GM18520 (cell line): ENCODE data around the gene CYFIP1.

Experiments used
- ATAC-seq: cut with Tn5 transposase; IDR thresholded peaks from one replicate; pipeline ENCODE4 v1.9.1; 2021; ENCODE audit not compliant: unreplicated experiment

The CYFIP1 gene

DNA sequence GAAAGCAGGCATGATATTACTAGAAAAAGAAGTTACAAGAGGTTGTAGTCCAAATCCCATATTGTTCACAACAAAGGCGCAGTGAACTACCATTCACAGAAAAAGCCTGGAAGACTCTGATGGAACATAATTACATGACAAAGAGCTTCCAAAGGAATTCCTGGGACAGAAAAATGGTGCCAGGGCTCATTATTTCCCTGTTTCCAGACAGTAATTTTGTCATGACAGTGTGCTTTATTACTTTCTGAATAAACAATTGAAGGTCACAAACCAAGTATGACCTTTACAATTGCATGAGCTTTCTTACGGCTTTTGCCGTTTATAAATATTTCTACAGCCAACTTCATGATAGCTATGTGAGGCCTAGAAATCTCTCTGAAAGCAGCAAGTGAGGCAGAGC lies 61.0 kb downstream of the CYFIP1 start:
- no peak for ATAC-seq

DNA sequence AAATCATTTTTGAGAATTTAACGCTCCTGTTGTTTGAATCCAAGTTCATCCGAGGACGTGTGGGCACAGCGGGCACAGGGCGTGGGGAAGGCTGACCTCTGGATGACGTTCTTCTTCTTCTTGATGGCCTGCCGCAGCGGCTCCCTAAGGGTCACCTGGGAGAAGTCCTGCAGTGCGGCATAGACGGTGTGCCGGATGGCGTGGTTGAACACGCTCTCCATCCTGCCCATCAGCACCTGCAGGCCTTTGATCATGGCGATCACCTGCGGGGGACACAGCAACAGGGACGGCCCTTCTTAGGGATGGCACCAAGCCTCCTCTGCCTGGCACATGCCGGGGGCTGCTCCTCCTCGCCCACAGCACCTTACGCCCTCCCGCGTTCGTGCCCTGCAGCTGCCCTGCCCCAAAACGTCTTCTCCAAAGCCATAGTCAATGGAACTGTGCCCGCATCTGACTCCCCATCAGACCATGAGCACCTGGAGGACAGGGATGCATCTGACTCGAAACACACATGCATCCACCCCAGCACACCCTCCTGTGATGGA lies 61.5 kb downstream of the CYFIP1 start:
- no peak for ATAC-seq

DNA sequence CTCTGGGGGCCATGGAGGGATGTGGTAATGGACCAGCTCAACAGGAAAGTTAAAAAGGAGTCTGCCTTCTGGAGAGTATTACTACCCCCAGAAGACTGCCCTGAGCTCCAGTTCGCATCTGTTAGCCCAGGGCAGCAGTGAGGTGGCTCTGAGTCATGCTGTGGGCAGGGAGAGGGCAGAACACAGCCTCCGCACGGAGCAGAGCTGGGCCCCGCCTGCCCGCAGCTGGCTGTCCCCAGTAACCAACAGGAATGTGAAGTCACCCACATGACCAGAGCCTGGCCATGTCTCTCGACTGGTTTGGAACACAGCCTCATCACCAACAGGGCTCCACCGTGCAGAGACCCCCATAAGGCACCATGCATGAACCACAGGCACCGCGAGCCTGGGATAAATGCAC lies 62.1 kb downstream of the CYFIP1 start:
- no peak for ATAC-seq

DNA sequence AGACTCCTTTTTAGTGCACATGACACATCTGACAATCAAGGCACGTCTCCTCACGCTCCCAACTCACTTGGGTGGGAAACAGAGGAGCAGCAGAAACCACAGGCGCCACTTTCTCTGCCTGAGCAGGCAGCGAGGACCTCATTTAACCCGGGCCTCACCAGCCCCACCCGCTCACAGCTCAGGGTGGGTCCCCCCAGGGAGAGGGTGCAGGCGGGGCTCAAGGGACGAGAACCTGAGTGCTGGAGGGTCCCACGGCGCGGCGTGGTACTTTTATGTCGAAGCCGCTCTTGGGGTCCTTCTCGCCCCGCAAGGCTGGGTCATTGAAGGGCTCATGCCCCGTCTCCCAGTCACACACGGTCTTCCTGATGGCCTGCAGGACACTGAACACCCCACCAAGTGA lies 62.6 kb downstream of the CYFIP1 start:
- no peak for ATAC-seq

DNA sequence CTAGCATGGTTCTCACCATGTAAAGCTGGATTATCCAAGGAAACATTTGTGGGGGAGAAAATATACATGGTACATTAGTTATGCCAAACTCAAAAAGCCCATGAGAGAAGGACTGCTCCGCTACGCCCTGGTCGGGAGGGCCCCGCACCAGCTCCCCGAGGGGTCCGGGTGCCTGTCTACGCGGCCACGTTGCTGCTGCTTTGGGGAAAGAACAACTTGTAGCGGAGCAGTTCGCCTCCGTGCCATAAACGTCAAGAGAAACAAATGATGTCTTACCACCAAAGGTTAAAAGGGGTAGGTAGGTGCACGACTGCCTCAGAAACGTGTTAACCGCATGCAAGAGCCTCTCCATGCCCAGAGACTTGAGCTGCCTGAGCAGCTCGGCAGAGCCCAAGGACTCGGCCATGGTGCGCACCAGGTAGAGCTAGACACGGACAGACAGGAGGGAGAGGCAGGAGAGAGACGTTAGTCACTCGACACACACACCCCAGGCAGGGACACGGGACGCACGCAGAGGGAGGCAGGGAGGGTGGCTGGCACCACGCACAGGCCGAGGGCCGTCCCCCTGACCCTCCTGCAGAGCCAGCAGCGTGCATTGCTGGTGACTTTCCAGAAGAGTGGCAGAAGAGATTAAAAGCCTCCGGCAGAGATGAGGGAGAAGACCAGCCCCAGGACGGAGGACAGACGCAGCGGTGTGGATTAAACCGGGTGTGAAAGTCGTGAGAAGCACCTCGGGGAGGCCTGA lies 63.4 kb downstream of the CYFIP1 start:
- ATAC-seq: no peak

DNA sequence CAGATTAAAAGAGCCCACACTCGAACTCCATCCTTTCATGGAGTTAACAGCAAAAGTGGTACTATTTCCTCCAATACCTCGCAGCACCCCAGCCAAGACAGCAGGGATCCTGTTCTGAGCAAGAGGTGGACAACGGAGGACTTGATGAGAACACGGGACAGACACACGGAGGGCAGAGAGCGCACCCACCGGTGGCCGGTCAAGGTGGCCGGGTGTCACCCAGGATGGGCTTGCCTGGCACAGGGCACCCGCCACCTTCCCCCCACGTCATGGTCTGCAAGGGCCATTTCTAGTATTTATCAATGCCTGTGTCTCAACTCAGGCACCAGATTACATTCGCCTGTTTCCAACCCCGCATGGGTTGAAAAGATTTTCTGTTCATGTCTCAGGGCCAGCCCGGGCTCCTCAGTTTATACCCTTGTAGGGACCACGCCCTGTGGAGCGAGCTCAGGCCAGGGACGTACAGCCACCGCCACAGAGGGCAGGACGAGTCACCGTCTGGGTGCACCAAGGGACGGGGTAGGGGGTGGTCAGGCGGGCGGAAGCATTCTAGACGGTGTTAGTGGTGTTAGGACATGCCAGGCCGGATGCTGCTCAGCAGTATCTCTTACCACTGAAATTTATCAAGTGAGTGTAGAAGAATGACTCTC lies 64.2 kb downstream of the CYFIP1 start:
- ATAC-seq: no peak

DNA sequence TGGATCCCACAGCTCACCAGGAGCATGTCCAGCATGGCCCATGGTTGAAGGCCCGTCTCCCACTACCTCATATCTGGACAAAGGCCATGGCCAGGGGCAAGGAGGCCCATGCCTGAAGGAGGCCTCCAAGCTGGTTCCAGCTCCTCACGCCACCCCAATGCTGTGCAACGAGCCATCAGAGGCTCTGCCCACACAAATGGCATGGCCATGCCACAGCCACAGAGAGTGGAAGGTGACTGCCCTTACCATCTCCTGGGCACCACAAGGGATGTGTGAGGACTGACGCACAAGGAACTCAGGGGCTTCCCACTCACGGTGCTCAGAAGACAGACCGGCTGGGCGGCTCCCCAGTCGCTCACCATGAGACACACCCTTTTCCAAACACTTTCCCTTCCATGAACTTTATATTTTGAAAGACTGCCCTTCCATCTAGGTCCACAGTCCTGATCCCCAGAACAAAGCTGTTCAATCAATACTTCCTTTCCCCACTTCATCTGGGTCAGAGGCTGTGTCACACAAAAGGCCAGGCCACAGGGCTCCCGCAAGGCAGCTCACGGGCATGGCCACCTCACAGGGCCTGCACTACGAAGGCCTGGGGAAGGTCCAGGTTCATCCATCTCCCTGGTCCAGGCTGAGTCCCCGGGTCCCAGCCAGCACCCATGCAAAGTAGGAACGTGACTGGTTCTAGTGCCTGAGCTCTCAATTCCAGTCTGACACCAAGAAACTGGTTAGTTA lies 66.4 kb downstream of the CYFIP1 start:
- ATAC-seq: no peak

DNA sequence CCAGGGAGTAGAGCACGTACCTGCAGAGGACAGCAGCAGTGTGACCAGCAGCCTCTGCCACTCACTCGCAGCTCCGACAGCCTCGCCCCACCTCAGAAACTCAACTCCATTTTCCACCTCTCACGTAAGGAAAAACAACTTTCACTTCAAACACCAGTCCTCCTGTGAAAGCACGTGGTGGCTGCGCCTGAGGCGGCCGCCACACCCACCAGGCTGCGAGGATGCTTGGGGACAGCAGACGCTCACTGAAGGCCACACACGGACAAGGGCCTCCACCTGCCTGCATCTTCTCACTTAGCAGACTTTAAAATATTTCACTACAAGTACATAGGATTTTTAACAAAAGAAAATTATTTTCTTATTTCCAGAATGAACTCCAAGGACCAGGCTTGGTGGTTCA lies 67.9 kb downstream of the CYFIP1 start:
- ATAC-seq: no peak

DNA sequence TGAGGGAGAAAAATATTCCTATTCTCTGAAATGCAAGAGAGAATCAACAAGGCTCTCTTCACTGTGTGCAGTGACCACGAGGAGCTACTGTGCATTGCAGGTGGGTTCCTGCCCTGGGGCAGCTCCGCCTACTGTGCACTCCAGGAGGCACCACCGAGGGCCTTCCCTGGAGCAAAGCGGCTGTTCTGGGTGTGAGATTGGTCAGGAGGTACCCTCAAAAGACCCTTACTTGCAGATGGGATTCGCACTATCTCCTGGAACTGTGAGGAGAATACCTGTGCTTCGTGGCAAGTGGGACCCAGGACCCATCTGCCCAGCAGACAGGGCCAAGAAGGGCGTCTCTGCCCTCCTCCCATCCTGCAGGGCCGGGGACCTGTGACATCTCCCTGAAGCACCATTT lies 68.9 kb downstream of the CYFIP1 start:
- ATAC-seq: no peak

DNA sequence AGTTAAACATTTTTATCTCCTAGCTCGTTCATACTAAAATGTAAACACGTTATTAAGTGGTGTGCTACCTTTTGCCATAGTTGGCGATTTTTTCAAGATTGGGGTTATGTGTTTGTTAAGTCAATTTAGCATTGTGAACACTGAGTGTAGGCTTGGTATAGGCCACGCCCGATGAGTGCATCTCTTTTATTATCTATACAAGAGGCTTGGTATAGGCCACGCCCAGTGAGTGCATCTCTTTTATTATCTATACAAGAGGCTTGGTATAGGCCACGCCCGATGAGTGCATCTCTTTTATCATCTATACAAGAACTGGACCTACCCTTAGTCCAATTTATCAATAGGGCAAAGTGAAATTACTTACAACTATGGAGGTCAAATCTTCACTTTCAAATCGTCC lies 71.3 kb downstream of the CYFIP1 start:
- no peak for ATAC-seq

DNA sequence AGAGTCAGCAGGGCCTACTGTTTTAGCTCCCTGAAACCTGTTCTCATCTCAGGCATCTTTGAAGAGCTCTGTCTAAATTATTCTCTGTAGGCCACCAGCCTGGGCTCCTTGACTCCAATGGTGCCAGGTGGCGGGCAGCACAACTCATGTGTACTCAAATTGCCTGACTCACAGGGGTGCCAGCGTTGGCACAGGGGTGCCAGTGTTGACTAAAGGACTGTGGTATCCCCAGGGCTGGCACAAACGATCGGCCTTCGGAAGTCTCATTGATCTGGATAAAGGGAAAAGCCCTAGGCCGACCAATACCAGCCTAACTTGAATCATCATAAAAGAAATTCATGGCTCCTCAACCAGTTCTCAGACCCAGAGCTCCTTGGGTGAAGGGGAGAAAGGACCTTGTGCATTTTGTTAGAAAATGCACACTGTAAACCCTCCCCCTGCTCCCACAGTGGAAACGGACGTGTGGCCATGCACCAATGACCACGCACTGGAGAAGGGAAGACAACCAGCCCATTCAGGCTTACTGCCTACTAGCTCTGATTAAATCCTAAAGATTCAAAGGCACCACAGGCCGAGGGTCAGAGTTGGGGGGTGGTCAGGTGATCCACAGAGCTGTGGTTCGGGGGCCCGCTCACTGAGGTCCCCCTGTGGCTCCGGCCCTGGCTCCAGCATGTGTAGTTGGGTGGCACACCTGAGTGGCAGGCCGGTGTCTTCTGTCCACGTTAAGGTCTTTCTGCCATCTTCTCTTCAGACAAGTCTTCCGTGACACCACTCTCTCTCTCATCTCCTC lies 72.8 kb downstream of the CYFIP1 start:
- ATAC-seq: no peak

DNA sequence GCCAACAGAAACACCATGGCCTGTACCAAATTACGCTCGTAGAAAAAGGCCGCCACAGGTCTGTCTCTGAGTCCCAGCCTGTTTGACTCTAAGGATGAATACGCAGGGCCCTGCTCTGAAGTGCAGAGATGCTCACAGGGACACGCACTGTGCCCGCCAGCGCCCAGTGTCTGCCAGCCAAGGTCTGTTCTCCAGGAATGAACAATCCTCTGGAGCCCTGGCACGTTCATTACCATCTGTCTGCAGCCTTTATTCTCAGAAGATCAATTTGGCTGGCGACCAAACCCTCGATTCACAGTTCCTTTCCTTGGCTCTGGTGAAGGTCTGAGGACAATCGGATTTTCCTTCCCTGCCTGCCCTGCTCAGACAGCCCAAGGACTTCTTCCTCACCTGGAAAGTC lies 75.4 kb downstream of the CYFIP1 start:
- ATAC-seq: no peak

DNA sequence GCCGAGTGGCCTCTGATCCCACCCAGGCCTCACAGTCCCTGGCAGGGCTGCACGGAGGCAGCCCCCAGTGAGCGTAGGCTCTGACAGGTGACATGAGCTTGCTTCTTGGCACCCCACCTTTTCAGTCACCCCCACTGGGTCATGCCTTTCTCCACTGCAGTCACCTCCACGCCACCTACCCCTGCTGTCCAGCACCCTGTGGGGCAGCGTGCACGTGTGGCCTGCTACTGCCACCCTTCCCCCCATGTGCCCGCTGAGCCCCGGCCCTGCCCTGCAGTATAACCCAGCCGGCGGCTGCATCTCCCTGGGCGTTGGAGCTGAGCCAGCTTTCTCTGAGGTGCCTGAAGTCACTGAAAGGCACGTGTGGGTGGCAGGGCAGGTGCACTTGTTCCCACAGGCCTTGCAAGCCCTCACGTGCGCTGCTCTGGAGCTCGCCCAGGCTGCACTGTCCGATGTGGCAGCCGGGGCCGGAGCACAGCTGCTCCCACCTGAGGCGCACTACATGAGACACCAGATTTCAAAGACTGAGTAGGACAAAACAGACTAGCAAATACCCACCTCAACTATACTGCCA lies 76.1 kb downstream of the CYFIP1 start:
- ATAC-seq: no peak

DNA sequence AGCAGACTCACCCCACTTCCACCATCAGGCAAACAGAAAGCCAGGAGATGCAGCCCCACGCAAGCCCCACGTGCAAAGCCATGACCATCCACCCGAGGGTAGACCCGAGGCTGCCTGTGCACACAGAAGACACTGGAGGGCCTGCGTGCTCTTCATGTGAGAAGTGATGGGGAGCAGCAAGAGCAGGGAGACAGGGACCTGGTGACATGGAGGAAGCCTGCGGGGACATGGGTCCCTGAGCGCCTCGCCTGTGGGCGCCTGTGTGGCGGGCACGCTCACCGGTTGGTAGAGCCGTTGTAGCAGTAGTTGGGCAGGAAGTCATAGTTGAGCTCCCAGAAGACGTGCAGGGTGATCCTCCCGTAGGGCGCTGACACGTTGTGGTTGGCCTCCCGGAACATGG lies 76.7 kb downstream of the CYFIP1 start:
- no peak for ATAC-seq

DNA sequence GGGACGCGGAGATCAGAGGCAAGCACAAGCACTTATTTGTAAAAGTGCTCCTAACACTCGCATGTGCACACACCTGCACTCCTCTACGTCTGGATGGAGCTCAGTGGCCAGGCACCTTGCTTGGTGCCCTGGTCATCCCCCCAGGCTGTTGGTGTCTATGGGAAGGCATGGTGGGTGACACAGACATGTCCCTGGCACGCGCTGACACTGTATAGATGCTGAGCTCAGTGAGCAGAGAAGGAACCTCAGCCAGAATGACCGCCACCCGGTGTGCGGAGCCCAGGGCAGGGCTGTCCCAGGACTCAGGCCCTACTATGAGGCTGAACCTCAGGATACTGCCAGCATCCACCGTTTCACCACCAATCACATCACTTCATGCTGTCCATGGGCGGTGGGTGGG lies 77.2 kb downstream of the CYFIP1 start:
- ATAC-seq: no peak

DNA sequence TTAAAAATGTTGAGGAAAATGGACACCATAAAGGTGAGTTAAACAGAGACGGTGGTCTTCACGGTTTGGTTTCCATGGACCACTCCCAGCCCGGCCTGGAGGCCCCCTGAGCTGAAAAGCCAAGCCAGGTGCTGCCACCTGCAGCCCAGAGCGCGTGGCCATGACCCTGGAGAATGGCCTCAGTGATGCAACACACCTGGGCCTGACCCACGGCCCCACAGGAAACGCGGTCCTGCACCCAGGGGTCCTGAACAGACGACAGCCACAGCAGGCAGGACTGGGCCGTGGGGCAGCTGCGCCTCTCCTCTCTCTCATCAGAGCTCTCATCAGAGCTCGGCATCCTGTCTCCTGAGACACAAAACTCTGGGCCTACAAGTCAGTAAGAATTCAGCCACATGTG lies 77.6 kb downstream of the CYFIP1 start:
- no peak for ATAC-seq

DNA sequence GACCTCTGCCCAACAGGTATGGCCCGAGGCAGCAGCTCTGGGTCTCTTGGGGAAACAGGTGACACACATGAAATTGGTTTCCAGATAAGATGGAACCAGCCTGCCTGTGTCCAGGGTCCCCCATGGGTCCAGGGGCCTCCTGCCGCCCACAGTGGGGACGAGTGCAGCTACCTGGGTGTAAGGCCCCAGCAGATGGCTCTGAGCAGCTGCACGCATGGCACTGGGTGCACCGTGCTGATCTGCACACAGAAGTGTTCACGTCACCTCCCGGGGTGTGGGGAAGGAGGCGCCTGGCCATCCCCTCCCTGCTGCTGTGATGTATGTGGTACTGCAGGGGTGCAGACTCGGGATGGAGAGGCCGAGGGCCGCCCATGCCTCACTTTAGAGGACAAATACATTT lies 78.1 kb downstream of the CYFIP1 start:
- no peak for ATAC-seq

DNA sequence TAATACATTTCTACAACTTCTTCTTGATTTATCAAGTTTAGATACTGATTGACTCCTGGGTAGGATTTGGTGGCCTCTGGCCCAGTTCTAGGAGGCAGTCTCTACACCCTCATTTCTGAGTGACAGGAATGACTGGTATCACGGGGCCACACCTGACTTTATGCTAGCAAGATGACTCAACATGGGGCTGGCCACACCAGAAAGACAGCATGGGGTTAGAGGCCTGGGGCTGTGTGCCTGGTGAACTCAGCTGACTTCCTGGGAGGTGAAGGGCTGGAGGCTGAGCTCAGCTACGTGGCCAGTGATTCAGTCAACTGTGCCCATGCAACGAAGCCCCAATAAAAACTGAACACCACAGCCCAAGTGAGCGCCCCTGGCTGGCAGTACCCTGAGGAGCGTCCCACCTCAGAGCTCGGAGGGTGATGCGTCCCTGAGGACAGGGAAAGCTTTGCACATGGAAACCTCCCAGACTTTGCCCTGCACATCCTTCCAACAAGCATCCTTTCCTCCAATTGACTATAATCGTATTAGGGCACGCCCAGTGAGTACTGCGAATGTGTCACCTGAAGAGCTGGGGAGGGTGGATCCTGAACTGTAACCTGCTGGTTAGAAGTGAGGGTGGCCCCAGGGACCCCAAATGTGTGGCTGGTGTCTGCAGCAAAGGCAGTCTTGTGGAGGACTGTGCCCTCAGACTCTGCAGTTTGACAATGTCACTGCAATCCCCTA lies 84.5 kb downstream of the CYFIP1 start:
- peak; percentile 83 for ATAC-seq

DNA sequence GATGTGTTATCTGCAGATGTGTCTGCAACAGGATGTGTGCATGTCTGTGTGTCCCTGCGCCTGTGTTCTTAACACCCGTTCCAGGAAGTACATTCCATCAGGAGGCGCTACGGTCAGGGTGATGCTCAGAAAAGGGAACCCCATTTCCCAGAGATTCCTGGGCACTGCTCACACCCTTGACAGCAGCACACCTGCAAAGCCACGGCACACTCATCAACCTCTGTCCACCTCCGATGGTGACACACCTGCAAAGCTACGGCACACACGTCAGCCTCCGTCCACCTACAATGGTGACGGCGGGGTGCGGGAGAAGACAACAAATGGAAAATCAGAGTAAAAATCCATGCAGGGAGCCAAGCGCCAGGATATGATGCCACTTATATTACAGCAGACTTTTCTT lies 86.3 kb downstream of the CYFIP1 start:
- no peak for ATAC-seq

DNA sequence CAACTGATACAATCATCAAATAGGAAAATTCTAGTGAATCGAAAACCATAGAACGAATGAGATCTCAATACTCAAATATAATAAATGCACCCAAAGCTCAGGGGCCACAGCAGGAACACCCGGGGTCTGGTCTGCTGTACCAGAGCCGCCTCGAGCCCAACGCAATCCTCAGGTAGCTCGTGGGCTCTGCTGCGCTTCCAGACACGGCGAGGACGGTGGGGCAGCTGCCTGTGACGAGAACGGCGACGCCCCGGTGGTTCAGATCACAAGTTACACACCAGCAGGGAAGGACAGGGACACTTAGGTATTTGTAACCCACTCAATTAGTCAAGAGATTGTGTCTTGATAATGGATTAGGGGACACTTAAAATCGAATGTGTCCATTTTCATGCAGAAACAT lies 87.1 kb downstream of the CYFIP1 start:
- ATAC-seq: no peak
